K562 (cell line): ENCODE measurements around the gene SLC35G6. TPM values are rescaled to one million over a fixed set of nuclear protein-coding genes. Genes with fewer than 3 reads are reported as not detected.

ENCODE experiments used
- ASH1L ChIP-seq: fragments of 450-650 bp; IDR thresholded peaks from 2 replicates; pipeline ENCODE4 v1.6.1; 2018; ENCODE audit warnings: borderline replicate concordance, mild to moderate bottlenecking, low read depth; ENCODE audit not compliant: partially characterized antibody
- ATF2 ChIP-seq: sonication (generic); formaldehyde crosslinking; IDR thresholded peaks from 2 replicates; pipeline ENCODE4 v1.8.1; 2022; ENCODE audit warnings: missing genetic modification reagents
- BCOR ChIP-seq: fragments of 450-650 bp; IDR thresholded peaks from 2 replicates; pipeline ENCODE4 v1.6.1; 2016
- FUS ChIP-seq: fragments of 200-400 bp; formaldehyde crosslinking; optimal IDR thresholded peaks from 2 replicates; pipeline ENCODE3; 2017; ENCODE audit warnings: low read depth, low read length
- HBP1 ChIP-seq: fragments of 450-650 bp; formaldehyde crosslinking; IDR thresholded peaks from 2 replicates; pipeline ENCODE4 v1.4.0; 2022; ENCODE audit warnings: missing genetic modification characterization
- HES1 ChIP-seq: fragments of 450-650 bp; IDR thresholded peaks from 2 replicates; pipeline ENCODE4 v1.6.1; 2016; ENCODE audit warnings: low read depth, mild to moderate bottlenecking, moderate library complexity
- RBBP5 ChIP-seq: fragments of 200-600 bp; sonication (generic); IDR thresholded peaks from 2 replicates; pipeline ENCODE4 v1.6.1; 2012; ENCODE audit warnings: borderline replicate concordance, mild to moderate bottlenecking, low read length, control low read depth, inconsistent platforms; ENCODE audit not compliant: insufficient read depth, poor library complexity, severe bottlenecking
- ZBED1 ChIP-seq: IDR thresholded peaks from 2 replicates; pipeline ENCODE4 v1.6.1; 2014
- ZFX ChIP-seq: sonication (generic); formaldehyde crosslinking; IDR thresholded peaks from 2 replicates; pipeline ENCODE4 v1.8.0; 2022; ENCODE audit warnings: mild to moderate bottlenecking, missing genetic modification reagents, moderate library complexity
- ZNF253 ChIP-seq: fragments of 250-450 bp; sonication (Bioruptor Pico); conservative IDR thresholded peaks from 2 replicates; pipeline ENCODE4 v1.6.1; 2021; ENCODE audit warnings: mild to moderate bottlenecking
- ZNF398 ChIP-seq: fragments of 250-450 bp; sonication (Bioruptor Pico); IDR thresholded peaks from 2 replicates; pipeline ENCODE4 v1.8.0; 2021; ENCODE audit warnings: moderate library complexity, mild to moderate bottlenecking, inconsistent platforms
- ZNF408 ChIP-seq: fragments of 250-450 bp; sonication (Bioruptor Pico); IDR thresholded peaks from 2 replicates; pipeline ENCODE4 v1.4.0; 2020; ENCODE audit warnings: low read depth, mild to moderate bottlenecking, moderate library complexity
- ZNF436 ChIP-seq: fragments of 250-450, 450-650 bp; sonication (Bioruptor Pico); formaldehyde crosslinking; IDR thresholded peaks from 2 replicates; pipeline ENCODE4 v1.7.0; 2020; ENCODE audit warnings: mild to moderate bottlenecking
- ZNF644 ChIP-seq: fragments of 200-800 bp; sonication (Bioruptor generic); IDR thresholded peaks from 2 replicates; pipeline ENCODE4 v1.6.1; 2016; ENCODE audit warnings: low read depth, missing genetic modification characterization, missing compliant biosample characterization
- polyA plus RNA-seq, 8 experiments: library from polyadenylated mRNA; depleted of rRNA in 4 of 8; stranded (reverse) in 5 of 8; unstranded in 3 of 8; fragments of >200 nt; fragmentation: Nextera tagmentation in 2 of 8; fragmentation: Illumina TruSeq in 1 of 8; extraction: Ambion mirVana in 2 of 8; extraction: Trizol in 1 of 8; gene quantifications; 2 replicates each; pipeline versions ENCODE4 v1.2.1 to v1.2.3, GENCODE V29; 2011 to 2014; ENCODE audit warnings: inconsistent platforms in 1 of 8, missing spikeins in 1 of 8
- total RNA-seq, 7 experiments: library from RNA; depleted of rRNA in 6 of 7; stranded (reverse); fragments of >200 nt in 6 of 7; fragmentation: Illumina TruSeq in 2 of 7; extraction: Trizol in 2 of 7; gene quantifications; 2 replicates each; pipeline versions ENCODE4 v1.2.1 to v1.2.3, GENCODE V29; 2011 to 2021; ENCODE audit warnings: low replicate concordance in 1 of 7

The SLC35G6 gene
- total and polyA plus RNA-seq, 9 of the 15 experiments (the other 6 are each of a cell fraction or from before 2014, with no cell fraction given) = not detected

- TF ChIP-seq ASH1L (no peak), BCOR (no peak), FUS (no peak), ZFX (CRISPR knock-in tag) (no peak), ZBED1 (no peak), ZNF644 (tag) (no peak), HES1 (no peak), ZNF436 (no peak), ATF2 (CRISPR knock-in tag) (no peak), ZNF398 (CRISPR knock-in tag) (no peak), ZNF408 (CRISPR knock-in tag) (no peak), ZNF253 (CRISPR knock-in tag) (no peak), RBBP5 (no peak), HBP1 (CRISPR knock-in tag) (no peak)
Measured at GRCh38 chr17:7438656-7439460, 42.4 kb upstream of the SLC35G6 start (continued).
